GM12875 (cell line): ENCODE data around the gene ID2.

Experiments used
- H3K4me3 ChIP-seq: one replicate; pipeline ENCODE4 v1.5.1; 2011; ENCODE audit warnings: low read depth, low read length, control low read depth
- CTCF ChIP-seq: IDR thresholded peaks from 2 replicates; pipeline ENCODE4 v1.5.1; 2011; ENCODE audit warnings: low read depth, mild to moderate bottlenecking, control low read depth, inconsistent platforms, low read length, moderate library complexity, borderline replicate concordance; ENCODE audit not compliant: insufficient read depth

The ID2 gene

GRCh38 chr2:8680822-8681760 is 765 bp upstream of the ID2 start:
- H3K4me3 ChIP-seq, result peak overlapping the region; percentile 41
- TF ChIP-seq CTCF, result no peak

DNA sequence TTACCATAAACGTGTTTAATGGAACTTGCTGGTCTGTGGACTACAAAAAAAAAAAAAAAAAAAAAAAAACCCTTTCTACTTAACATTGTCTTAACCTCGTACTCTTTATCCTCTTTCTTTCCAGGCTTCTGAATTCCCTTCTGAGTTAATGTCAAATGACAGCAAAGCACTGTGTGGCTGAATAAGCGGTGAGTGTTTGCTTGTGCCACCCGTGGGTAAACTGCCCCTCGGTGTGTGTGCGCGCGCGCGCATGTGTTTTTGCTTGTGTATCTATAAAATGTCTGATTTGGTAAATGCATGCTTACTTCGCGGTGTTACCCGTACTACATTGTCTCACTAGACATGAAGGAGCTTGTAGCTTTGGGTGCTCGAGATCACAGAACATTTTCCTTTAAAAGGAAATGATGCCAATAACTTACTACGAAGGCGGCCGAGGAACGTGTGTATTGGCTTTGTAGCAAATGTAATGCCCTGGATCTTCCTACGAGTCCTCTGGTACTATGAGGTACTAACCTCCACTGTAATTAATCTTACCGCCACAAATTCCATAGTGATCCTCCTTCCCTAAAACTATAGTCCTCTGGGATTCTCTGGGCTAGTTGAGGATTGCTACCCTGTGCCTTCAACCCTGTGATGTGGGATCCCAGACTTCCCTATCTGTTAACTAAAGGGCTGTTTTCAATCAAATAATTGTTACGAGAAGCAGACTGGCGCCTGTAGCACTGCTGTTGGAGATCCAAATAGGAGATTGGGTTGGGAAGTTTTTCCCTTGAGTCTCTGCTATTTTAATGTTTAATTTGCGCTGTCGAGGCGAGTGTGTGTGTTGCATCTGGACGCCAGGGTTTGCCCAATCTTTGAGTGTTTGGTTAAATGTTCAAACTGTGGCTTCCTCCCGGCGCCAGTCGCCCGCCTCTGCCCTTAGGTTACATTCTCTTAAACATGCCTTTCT is 1.1 kb downstream of the ID2 start:
- no peak for TF ChIP-seq CTCF
- peak overlapping the region; percentile 57 for H3K4me3 ChIP-seq

- no peak overlapping the region for H3K4me3 ChIP-seq
- TF ChIP-seq CTCF, result no peak
These were observed 2.7 kb downstream of the ID2 start for GRCh38 chr2:8684540-8684877.

DNA sequence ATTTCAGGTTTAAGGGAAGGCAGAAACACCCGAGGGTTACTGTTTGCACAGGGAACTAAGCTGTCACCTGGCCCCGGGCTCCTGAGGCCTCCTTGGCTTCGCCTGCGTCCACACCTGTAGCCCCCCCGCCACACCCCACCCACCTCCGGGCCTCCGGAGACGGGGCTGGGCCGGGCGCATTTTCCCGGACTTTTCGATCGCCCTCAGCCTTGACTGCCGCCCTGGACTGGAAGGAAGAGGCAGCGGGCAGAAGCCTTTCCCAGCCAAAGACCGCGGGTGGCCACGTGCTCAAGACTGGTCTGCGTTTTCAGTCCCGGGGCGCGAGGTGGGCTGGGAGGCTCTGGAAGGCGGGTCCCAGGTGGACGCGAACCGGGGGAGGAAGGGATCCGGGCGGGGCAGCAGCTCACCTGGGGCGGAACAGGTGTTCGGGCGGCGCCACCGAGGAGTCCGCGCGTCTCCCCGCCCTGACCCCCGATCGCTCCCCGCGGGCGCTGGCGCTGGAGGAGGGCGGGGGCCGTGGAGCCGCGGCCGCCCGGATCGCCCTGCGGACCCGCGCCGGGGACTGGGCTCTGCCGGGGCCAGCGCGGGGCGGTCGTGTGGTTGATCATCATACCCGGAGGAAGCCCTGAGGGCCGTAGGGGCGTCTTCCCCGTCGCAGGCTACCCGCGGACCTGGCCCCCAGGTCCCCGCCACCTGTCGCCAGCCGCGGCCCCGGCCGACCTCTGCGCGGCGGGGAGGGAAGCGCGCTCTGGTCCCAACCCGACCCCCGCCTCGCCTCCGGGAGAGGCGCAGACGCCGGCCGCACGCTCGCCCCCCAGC is 3.2 kb downstream of the ID2 start:
- TF ChIP-seq CTCF, result no peak
- peak overlapping the region; percentile 57 for H3K4me3 ChIP-seq

DNA sequence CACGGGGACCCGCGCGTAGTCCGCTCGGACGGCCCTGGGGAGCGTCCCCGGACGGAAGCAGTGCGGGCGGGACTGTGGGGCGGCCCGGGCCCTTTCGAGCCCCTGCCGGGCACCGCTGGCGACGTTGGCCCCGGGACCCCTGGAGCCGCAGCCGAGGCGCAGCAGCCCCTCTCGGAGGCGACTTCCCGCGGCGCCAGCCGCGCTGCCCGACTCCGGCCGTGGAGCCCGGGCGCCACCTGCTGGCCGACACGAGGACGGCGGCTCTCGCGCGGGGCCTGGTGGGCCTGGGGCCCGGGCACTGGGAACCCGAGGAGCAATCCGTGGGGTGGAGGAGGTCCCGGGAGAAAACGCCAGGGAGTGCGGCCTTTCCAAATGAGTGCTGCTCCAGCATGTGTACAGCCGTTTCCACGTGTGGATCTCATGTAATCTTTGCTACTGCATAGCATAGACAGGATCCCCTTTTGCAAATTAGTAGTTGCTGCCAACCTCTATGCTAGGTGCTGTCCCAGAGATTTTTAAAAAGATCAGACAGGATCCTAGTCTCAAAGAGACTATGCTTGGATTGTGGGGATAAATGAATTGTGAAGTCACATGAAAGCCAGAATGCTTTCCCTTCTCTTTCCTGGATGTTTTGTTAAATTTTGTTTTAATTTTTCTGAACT is 4.0 kb downstream of the ID2 start:
- peak; percentile 98 for TF ChIP-seq CTCF
- peak overlapping the region; percentile 57 for H3K4me3 ChIP-seq

- TF ChIP-seq CTCF, result no peak
- H3K4me3 ChIP-seq, result no peak overlapping the region
These were observed 10.1 kb downstream of the ID2 start for GRCh38 chr2:8691859-8692437.
